HG03521 (cell line): ENCODE measurements around the gene ZNF311.
A peak's percentile ranks its signal among the peaks of the same experiment; 100 is the strongest.

Experiments used
- ATAC-seq: cut with Tn5 transposase; IDR thresholded peaks from one replicate; pipeline ENCODE4 v1.9.1; 2021; ENCODE audit warnings: mild to moderate bottlenecking, moderate library complexity; ENCODE audit not compliant: unreplicated experiment

ZNF311 gene

DNA sequence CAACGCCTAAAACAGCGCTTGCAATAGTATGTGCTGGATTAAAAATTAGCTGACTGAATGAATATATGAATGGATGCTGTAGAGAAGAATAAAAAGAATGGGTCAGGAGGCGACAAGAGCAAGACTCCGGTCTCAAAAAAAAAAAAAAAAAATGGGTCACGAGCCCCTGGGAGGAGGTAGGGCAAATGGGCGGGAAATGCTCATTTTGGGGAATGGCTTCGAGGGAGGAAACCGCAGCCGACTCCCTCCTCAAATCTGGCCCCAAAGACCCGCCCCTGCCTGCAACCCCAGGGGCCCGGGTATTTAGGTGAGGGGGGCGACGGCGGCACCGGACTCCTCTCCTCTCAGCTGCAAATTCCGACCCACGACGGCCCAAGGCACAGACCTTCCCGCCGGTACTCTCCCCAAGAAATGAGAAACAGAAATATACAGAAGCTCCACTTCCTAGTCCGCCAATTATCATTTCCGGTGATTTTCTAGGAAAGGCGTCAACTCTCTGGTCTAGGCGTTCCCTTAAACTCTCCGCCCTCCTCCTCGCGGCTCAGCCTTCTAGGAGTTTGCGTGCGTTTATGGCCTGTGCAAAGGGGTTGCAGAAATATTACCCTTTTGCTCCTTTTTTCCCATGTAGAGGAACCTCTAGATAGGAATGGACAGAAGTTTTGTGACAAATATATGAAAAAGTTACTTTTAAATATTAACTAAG, at the start of gene ZNF311:
ZNF311 (minus strand) TSS at position 133 of the 703 bp plus-strand sequence. CDS start 1,361 bp downstream, outside the sequence.
- no peak for ATAC-seq

GRCh38 chr6:29051680-29052079, 46.6 kb upstream of the ZNF311 start:
- ATAC-seq = no peak

GRCh38 chr6:29045075-29045474, 40.0 kb upstream of the ZNF311 start, which contains the start of gene OR2W1:
Gene OR2W1, minus strand, starts transcription at chr6:29045175. Its CDS starts 0 bp downstream, at chr6:29045175.
- ATAC-seq = no peak

DNA sequence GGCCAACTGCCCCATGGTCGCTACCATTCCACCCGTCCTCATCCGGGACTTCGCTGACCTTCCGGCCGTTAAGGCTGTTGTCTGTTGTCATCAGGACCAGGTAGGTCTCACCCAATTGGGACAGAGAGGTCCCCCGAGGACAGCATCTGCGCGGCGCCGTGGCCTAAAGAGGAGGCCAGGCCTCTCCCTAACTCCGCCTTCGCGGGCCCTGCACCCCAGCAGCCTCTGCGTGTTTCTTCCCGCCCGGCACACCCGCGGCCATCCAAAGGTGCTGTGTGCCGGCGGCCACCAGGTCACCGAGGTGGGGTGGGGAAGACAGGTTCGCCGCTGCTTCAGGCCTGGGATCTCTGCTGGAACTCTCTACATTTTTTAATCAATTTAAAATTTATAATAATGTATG, 30.8 kb upstream of the ZNF311 start:
- no peak for ATAC-seq

DNA sequence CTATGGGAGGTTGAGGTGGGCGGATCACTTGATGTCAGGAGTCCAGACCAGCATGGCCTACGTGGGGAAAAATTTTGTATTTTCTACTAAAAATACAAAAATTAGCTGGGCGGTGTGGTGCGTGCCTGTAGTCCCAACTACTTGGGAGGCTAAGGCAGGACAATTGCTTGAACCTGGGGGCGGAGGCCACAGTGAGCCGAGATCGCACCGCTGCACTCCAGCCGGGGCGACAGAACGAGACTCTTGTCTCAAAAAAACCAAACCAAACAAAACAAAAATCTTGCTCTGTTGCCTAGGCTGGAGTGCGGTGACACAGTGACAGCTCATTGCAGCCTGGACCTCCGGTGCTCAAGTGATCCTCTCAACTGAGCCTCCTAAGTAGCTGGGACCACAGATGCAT, 23.7 kb upstream of the ZNF311 start:
- no peak for ATAC-seq

GRCh38 chr6:29025927-29026585, 20.9 kb upstream of the ZNF311 start:
- no peak for ATAC-seq

- no peak for ATAC-seq
These were observed 16.3 kb upstream of the ZNF311 start for GRCh38 chr6:29021434-29021833.

GRCh38 chr6:29019629-29020028, 14.5 kb upstream of the ZNF311 start:
- ATAC-seq = no peak

- ATAC-seq = no peak
These were observed 12.3 kb upstream of the ZNF311 start for GRCh38 chr6:29017428-29017802.

- ATAC-seq = peak; percentile 83
These were observed 11.7 kb upstream of the ZNF311 start for GRCh38 chr6:29016559-29017427.

- no peak for ATAC-seq
These were observed 9.9 kb upstream of the ZNF311 start for GRCh38 chr6:29014729-29015608.

DNA sequence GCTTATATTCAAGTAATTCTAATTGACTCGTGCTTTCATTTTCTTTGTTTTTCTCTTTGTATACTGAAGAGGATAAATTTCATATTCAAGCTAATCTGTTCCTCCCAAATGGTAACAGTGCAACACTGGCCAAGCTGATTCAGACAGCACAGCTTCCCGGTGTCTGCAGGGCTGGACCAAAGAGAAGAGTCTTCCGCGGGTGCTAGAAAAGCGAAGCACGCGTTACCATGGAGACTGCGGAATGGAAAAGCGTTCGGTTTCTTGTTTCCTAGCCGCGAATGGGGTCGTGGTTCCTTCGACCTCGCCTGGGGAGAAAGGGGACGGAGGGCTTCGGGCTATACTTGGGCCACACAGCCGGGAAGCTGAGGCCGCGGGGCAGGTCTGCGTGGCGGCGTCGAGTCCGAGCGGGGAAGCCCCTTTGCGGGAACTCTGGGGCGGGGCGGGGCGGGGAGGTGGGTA, 6.2 kb upstream of the ZNF311 start:
- ATAC-seq = no peak

GRCh38 chr6:29009358-29009757, 4.2 kb upstream of the ZNF311 start:
- ATAC-seq = no peak

DNA sequence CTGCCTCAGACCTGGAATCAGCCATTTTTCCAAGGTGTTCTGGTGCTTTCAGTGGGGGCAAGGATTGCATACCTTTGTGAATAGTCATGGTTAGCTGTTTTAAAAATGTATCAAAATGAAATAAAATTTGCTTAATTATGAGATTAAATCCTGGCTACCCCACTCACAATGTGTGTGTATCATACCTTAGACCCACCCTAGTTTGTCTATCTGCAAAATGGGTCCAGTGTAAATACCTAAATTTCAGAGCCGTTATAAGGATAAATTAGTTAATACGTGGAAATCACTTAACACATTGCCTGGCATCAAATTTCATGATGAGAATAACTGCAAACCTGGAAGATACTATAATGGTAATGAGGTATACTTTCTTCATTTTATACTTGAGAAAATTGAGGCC, 3.0 kb upstream of the ZNF311 start:
- no peak for ATAC-seq

- ATAC-seq = no peak
These were observed 8.1 kb downstream of the ZNF311 start for GRCh38 chr6:28996844-28997510.

DNA sequence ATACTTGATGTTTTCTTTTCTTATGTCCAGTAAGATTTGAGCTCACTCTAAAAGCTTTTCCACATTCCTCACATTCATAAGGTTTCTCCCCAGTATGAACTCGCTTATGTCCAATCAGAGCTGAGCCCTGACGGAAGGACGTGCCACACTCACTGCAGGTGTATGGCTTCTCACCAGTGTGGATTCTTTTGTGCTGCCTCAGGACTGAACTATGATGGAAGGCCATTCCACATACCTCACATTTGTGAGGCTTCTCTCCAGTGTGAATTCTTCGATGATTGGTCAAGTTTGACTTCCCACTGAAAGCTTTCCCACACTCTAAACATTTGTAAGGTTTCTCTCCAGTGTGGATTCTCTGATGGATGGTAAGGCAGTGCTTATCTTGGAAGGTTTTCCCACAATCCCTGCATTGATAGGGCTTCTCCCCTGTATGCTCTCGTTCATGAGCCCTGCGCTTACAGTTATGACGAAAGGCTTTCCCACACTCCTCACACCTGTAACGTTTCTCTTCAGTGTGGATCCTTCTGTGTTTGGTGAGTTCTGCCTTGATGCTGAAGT, 9.9 kb downstream of the ZNF311 start:
- ATAC-seq = no peak

GRCh38 chr6:28988536-28989311, 16.4 kb downstream of the ZNF311 start:
- no peak for ATAC-seq

GRCh38 chr6:28985462-28986164, 19.5 kb downstream of the ZNF311 start:
- ATAC-seq = no peak
